Spleen (tissue), 11 donors: ENCODE data around the gene RARA. TPM values are rescaled to one million over a fixed set of nuclear protein-coding genes. Genes with fewer than 3 reads are reported as not detected.
A peak's percentile ranks its signal among the peaks of the same experiment; 100 is the strongest.

Experiments
- DNase-seq: peaks from one replicate; pipeline ENCODE4 v3.0.0-alpha.2; 2020
- H3K27ac ChIP-seq, 8 donors: fragments of 200-600 bp; sonication (generic) in 7 of 8; 1 replicate in 4 of 8; 2 replicates in 4 of 8; pipeline versions ENCODE4 v1.5.0 to v1.8.0; 2016 to 2021; ENCODE audit warnings: inconsistent platforms in 4 of 8, mild to moderate bottlenecking in 4 of 8, moderate library complexity in 1 of 8
- H3K27me3 ChIP-seq, 7 donors: fragments of 200-600 bp; sonication (generic) in 6 of 7; replicated peaks in 1 of 7; 1 replicate in 4 of 7; 2 replicates in 3 of 7; pipeline versions ENCODE4 v1.5.0 to v1.8.0; 2016 to 2021; ENCODE audit warnings: inconsistent platforms in 3 of 7, mild to moderate bottlenecking in 1 of 7
- H3K36me3 ChIP-seq, 6 donors: fragments of 200-600 bp; sonication (generic) in 5 of 6; 1 replicate in 4 of 6; 2 replicates in 2 of 6; pipeline versions ENCODE4 v1.5.0 to v1.8.0; 2016 to 2021; ENCODE audit warnings: inconsistent platforms in 2 of 6
- H3K4me1 ChIP-seq, 6 donors: fragments of 200-600 bp; sonication (generic) in 5 of 6; 1 replicate in 3 of 6; 2 replicates in 3 of 6; pipeline versions ENCODE4 v1.5.0 to v1.8.0; 2016 to 2021; ENCODE audit warnings: inconsistent platforms in 3 of 6
- H3K4me3 ChIP-seq, 8 donors: fragments of 200-600 bp; sonication (generic) in 7 of 8; 1 replicate in 4 of 8; 2 replicates in 4 of 8; pipeline versions ENCODE4 v1.5.0 to v1.8.0; 2016 to 2021; ENCODE audit warnings: inconsistent platforms in 4 of 8, mild to moderate bottlenecking in 4 of 8, moderate library complexity in 2 of 8
- H3K9me3 ChIP-seq, 8 donors: fragments of 200-600 bp; sonication (generic) in 7 of 8; 1 replicate in 4 of 8; 2 replicates in 4 of 8; pipeline versions ENCODE4 v1.5.0 to v1.8.0; 2016 to 2021; ENCODE audit warnings: inconsistent platforms in 4 of 8
- POLR2A ChIP-seq, 3 donors: fragments of 450-650 bp; IDR thresholded peaks; one replicate each; pipeline ENCODE4 v1.5.1; 2017; ENCODE audit warnings: antibody characterized with exemption in 3 of 3, mild to moderate bottlenecking in 1 of 3
- POLR2AphosphoS5 ChIP-seq, 3 donors: sonication (generic); formaldehyde crosslinking; IDR thresholded peaks; one replicate each; pipeline ENCODE4 v1.5.1; 2017; ENCODE audit warnings: antibody characterized with exemption in 3 of 3
- WGBS, 5 donors: extraction: QIAGEN DNeasy Blood & Tissue Kit in 3 of 5; methylation state at CpG; one replicate each; pipeline versions ENCODE4 v1.1.5 to v1.1.7; 2013 to 2018; 5-methylcytosine and 5-hydroxymethylcytosine counted together
- intact Hi-C: fragments of 100-400 bp; cut with DNase I; formaldehyde crosslinking; loops from one replicate; pipeline ENCODE4 v1.15.0; 2023; ENCODE audit warnings: low total_unique reads
- polyA plus RNA-seq, 3 donors: library from polyadenylated mRNA; stranded (reverse); fragments of 200-250 nt; gene quantifications; one replicate each; pipeline ENCODE4 v1.2.1, GENCODE V29; 2013
- total RNA-seq, 7 donors: library from RNA; depleted of rRNA in 3 of 7; stranded (reverse); fragments of >200 nt in 3 of 7; fragmentation: NEBNext Ultra II Directional in 4 of 7; extraction: Animal tissue kit (Norgen Biotek cat#: 25700) in 4 of 7; gene quantifications; one replicate each; pipeline versions ENCODE4 v1.1.0 to v1.2.1, GENCODE V29; 2016 to 2021
- TF ChIP-seq, protein P1 (sequence below), 11 experiments: fragments of 200-600 bp in 7 of 11; fragments of 450-650 bp in 4 of 11; sonication (generic) in 4 of 11; IDR thresholded peaks in 8 of 11; conservative IDR thresholded peaks in 3 of 11; 1 replicate in 7 of 11; 2 replicates in 4 of 11; pipeline versions ENCODE4 v1.4.0 to v1.8.0; 2016 to 2021; ENCODE audit warnings: antibody characterized with exemption in 11 of 11, inconsistent platforms in 4 of 11, mild to moderate bottlenecking in 1 of 11
- donor health status: healthy with polysubstance abuse.
- donor health status: DM: no; HTN: no; CAD: no; lungs with moderate emphysema.
- donor health status: DM: no; HTN: no; CAD: no.
- donor health status: Bipolar disorder and iron deficiency.
- donor health status: healthy.
- donor health status: DM: no; HTN: no; CAD: no.
- donor health status: DM: yes; HTN: yes; CAD: no.

The RARA gene
- total and polyA plus RNA-seq, 10 donors: 13.3 to 95.1 (median 58.9) TPM

DNA sequence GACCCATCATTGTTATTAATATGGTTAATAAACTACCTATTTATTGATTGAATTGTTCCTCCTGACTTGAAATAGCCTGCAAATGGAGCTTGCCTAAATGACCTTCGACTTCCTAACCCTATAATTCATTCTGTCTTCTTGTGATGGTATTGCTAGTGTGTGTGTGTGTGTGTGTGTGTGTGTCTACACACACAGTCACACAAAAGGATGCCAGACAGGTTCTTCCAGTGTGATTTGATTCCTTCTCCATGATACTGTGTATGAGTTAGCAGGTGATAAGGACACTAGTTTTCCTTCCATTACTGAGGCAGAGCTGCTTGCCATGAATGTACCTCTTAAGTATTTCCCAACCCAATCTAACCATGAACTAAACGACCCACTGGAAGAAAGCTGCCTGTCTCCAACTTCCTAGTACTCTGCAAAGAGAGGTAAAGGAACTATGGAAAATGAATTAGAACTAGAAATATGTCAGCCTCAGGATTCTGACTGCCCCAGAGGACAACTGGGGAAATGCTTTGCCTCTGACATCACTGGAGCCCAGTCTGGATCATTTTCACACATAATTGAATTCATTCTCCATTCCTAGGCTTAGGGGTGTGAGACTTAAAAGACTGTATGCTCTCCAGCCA, 24.8 kb upstream of the RARA start:
- intact Hi-C loops: no loop called here
- H3K36me3 ChIP-seq: peaks cover 0 to 59% (median 28%) of the 10 kb centered on the region in 6 donors
- WGBS, 5 donors: 52 to 80% (median 69%) methylated on average over 2 of the region's 2 CpGs
- H3K27ac ChIP-seq: peak overlapping the region in 2 of 8 donors; percentile 19 to 38
- peaks cover 7 to 32% (median 15%) of the 10 kb centered on the region in 6 donors for H3K4me1 ChIP-seq
- no peaks in the 10 kb centered on the region for H3K9me3 ChIP-seq
- no peak overlapping the region for H3K4me3 ChIP-seq
- H3K27me3 ChIP-seq: no peaks in the 10 kb centered on the region
- DNase-seq: no peak
- TF ChIP-seq, protein P1, sequence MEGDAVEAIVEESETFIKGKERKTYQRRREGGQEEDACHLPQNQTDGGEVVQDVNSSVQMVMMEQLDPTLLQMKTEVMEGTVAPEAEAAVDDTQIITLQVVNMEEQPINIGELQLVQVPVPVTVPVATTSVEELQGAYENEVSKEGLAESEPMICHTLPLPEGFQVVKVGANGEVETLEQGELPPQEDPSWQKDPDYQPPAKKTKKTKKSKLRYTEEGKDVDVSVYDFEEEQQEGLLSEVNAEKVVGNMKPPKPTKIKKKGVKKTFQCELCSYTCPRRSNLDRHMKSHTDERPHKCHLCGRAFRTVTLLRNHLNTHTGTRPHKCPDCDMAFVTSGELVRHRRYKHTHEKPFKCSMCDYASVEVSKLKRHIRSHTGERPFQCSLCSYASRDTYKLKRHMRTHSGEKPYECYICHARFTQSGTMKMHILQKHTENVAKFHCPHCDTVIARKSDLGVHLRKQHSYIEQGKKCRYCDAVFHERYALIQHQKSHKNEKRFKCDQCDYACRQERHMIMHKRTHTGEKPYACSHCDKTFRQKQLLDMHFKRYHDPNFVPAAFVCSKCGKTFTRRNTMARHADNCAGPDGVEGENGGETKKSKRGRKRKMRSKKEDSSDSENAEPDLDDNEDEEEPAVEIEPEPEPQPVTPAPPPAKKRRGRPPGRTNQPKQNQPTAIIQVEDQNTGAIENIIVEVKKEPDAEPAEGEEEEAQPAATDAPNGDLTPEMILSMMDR (IDR thresholded peaks at IDR 0.05 in 8 of 11, conservative IDR thresholded peaks at IDR 0.05 in 3 of 11): no peak
- TF ChIP-seq POLR2AphosphoS5 (IDR thresholded peaks at IDR 0.05): no peak
- TF ChIP-seq POLR2A (IDR thresholded peaks at IDR 0.05): no peak

DNA sequence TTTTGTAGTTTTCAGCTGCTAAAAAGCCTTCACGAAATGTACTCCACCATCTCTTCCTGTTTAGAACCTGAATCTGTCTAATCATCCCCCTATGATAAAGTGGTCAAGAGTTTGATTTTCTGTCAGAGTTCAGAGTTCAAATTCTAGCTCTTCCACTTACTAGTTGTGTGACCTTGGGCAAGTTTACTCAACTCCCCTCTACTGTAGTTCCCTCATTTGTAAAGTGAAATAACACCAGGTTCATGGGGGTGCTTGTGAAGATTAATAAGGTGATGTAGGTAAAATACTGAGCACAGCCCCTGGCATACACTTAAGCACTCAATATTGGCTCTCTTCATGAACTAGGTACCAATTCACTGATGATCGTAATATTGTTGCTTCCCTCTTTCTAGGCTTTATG, 22.5 kb upstream of the RARA start:
- no peaks in the 10 kb centered on the region for H3K27me3 ChIP-seq
- intact Hi-C loops: no loop called here
- DNase-seq: no peak
- no peak overlapping the region for H3K27ac ChIP-seq
- TF ChIP-seq POLR2A (IDR thresholded peaks at IDR 0.05) (no peak), POLR2AphosphoS5 (IDR thresholded peaks at IDR 0.05) (no peak)
- TF ChIP-seq, protein P1 (IDR thresholded peaks at IDR 0.05 in 8 of 11, conservative IDR thresholded peaks at IDR 0.05 in 3 of 11): no peak
- no peaks in the 10 kb centered on the region for H3K9me3 ChIP-seq
- 87 to 93% (median 90%) methylated on average over 2 of the region's 2 CpGs for WGBS, 5 donors
- H3K36me3 ChIP-seq: peaks cover 0 to 42% (median 5%) of the 10 kb centered on the region in 6 donors
- H3K4me3 ChIP-seq: no peak overlapping the region
- peaks cover 7 to 47% (median 19%) of the 10 kb centered on the region in 6 donors for H3K4me1 ChIP-seq

DNA sequence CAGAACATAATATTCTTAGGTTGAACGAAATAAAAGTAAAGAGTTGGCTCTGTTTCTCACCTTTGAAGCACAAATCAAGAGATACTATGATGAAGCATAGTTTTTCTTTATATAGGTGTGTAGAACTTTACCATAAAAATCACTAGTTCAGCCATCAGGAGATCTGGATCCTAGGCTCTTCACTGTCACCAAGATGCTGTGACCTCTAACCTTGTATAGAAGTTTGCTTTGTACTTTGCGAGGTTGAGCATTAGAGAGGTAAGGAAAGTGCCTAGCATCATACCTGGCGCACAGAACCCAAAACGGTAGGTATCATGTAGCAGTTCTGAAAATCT, 21.9 kb upstream of the RARA start:
- intact Hi-C loops: no loop called here
- Histone ChIP-seq H3K9me3 (no peaks in the 10 kb centered on the region), H3K4me1 (peaks cover 7 to 47% (median 19%) of the 10 kb centered on the region in 6 donors), H3K27ac (peak overlapping the region in 7 of 8 donors; percentile 15 to 71 (median 43)), H3K4me3 (peak overlapping the region in 2 of 8 donors; percentile 68 to 75), H3K27me3 (no peaks in the 10 kb centered on the region), H3K36me3 (peaks cover 0 to 40% (median under 1%) of the 10 kb centered on the region in 6 donors)
- TF ChIP-seq POLR2AphosphoS5 (IDR thresholded peaks at IDR 0.05) (no peak), POLR2A (IDR thresholded peaks at IDR 0.05) (no peak)
- TF ChIP-seq, protein P1 (IDR thresholded peaks at IDR 0.05 in 8 of 11, conservative IDR thresholded peaks at IDR 0.05 in 3 of 11): no peak
- 40 to 48% (median 45%) methylated on average over 4 of the region's 4 CpGs for WGBS, 5 donors
- no peak for DNase-seq

DNA sequence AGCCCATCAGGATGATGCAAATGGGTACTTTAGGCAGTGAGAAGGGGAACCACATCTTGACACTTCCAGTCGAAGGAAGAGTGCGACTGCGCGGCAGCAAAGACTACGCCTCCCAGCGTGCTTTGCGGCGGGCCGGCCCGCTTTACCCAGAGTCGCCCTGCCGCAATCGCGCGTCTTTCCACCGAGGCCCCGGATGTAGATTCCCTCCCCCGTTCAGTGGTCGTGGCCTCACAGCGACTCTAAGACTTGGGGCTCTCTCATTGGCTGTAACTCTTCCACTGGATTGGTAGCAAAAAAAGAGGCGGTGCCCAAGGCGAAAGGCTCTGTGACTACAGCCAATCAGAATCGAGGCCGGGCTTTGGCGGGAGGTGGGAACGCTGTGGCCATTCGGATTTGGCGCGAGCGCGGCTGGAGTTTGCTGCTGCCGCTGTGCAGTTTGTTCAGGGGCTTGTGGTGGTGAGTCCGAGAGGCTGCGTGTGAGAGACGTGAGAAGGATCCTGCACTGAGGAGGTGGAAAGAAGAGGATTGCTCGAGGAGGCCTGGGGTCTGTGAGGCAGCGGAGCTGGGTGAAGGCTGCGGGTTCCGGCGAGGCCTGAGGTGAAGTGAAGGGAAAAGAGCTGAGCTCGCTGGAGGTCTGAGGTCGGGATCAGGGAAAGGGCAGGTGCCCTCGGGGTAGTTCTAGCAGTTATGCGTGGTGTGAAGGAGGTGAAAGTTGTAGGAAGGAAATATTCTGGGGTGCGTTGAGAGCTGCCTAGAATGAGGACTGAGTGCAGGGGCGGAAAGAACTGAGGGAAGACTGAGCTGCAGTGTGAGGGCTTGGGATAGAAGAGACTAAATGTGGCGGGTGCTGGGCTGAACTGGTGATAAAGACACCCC, 21.2 kb upstream of the RARA start, which contains the start of gene CDC6:
Gene CDC6 (plus strand): TSS at position 386 of the 876 bp plus-strand sequence. CDS start 1,542 bp downstream, outside the sequence.
- Histone ChIP-seq H3K36me3 (peaks cover 0 to 39% (median 0%) of the 10 kb centered on the region in 6 donors), H3K9me3 (no peaks in the 10 kb centered on the region), H3K27me3 (no peaks in the 10 kb centered on the region), H3K4me3 (peak within 1 kb of the TSS; percentile 33 to 75 (median 66)), H3K4me1 (peaks cover 7 to 49% (median 19%) of the 10 kb centered on the region in 6 donors), H3K27ac (peak within 1 kb of the TSS in 7 of 8 donors; percentile 15 to 71 (median 47))
- intact Hi-C loops: no loop called here
- peak; percentile 99 for DNase-seq
- 0 to 1% (median 0%) methylated on average over 28 to 47 of the region's 47 CpGs for WGBS, 5 donors
- TF ChIP-seq POLR2A (IDR thresholded peaks at IDR 0.05) (no peak), POLR2AphosphoS5 (IDR thresholded peaks at IDR 0.05) (peak; percentile 86 to 95 (median 88))
- TF ChIP-seq, protein P1 (IDR thresholded peaks at IDR 0.05 in 8 of 11, conservative IDR thresholded peaks at IDR 0.05 in 3 of 11): peak in 2 of 11 experiments; percentile 16 to 40
